NCI-H524 treated with DMSO at 0.1 percent for 48 hours (cell line): ENCODE measurements around the gene ATP6V0B.

Experiments
- DNase-seq: peaks from one replicate; lab custom pipeline; 2025; lab: John Stamatoyannopoulos, UW

Gene ATP6V0B

DNA sequence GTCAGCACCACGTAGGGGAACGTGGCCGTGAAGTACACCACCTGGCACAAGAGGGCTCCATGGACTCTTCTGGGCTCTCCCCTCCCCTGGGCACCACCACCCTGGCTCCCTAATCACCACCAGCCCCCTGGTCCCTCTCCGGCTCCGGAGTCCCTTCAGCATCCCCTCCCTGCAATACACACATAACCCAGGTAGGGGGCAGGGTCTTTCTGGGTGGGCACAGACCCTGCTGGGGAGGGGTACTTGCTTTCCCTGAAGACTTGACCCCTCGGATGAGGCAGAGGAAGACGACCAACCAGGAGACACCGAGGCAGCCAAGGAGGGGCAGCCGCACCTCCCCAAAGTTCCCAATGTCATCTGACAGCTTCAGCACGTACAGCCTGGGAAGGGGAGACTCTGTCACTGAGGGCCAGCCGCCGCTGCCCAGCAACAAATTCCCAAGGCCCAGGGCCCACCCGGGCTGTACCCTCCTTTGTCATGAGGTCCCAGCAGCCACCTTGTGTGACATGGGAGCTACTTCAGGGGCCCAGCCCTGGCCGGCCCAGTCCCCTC, 27.9 kb downstream of the ATP6V0B start:
- DNase-seq: no peak

- no peak for DNase-seq
These were observed 33.5 kb downstream of the ATP6V0B start for GRCh38 chr1:44008259-44008658.

GRCh38 chr1:44010935-44011471, 36.2 kb downstream of the ATP6V0B start:
- no peak for DNase-seq

DNA sequence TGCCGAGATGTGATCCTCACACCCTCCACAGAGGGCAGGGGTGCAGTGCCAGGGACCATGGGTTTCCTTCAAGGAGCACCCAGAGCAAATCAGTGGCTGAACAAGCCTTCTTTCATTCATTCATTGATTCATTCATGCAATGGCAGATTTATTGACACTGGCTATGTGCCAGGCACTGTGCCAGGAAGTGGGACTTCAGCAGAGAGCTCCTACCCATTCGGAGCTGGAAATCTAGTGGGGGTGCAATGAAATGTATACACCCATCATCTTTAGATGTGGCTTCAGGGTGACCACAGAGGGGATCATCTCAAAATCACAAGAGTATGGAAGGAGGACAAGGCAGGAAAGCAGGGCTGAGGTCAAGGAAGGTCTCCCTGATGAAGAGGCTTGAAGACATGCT, 37.6 kb downstream of the ATP6V0B start:
- DNase-seq: no peak

- DNase-seq: no peak
These were observed 38.3 kb downstream of the ATP6V0B start for GRCh38 chr1:44012941-44013609.

DNA sequence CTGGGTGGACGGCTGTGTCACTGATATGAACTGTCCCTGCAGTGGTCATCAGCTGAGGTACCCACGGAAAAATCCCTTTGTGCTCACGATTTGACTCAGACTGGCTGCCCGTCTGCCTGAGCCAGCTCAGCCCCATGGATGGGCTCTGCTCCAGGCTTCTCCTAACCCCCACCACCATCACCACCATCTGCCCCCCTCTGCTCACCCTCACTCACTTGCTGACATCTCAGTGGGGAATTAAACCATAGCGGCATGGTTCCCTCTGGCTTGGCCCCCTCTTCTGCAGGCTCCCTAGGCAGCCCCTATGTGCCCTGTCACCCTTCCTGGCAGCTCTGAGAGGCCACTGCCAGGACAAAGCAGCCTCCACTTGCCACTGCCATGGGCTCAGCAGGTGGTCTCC, 39.2 kb downstream of the ATP6V0B start:
- no peak for DNase-seq

DNA sequence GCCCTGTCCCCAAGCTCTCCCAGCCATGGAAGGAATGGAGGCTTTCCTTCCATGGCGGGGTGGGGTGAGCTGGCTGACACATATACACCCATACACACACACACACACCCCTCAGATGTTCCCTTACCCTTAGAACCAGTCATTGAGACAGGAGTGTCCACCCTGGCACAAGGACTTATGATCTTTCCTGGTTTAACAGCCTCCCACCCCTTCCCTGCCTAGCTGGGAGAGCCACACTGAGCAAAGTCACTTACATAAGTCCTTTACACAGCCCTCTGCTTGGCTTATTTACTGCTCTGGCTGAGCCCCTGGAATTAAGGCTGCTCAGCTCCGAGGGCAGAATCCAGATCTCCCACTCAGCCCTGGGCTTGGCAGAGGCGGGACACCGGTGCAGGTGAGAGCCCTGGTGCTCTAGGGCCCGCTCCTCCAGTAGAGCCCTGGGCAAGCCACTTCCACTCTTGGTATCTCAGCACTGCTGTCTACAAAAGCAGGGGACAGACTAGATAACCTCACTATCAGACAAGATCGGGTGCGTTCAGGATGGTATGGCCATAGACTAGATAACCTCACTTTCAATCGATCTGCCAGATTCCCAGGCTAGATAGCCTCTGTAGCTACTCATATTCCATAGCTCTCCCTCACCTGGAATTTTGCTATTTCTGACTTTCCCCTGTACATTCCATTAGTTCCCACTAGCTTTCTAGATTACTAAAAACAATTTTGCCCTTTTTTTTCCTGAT, 39.8 kb downstream of the ATP6V0B start:
- no peak for DNase-seq

DNA sequence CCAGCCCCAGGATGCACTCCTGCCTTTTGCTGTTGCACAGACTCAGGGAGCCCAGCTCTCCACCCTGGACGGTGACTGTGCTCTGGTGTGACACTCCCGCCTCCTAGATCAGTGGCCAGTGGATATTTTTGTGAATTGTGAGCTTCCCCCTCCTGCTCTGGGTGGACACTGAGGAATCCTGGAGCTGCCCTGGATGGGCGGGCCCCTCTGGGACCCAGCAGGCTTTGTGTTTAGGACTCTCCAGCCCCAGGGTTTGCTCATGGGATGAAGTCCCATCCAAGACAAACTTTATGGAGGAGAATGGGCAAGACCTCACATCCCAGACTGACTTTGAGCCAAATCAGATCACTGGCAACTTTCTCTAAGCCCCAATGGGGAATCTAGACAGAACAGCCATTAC, 40.4 kb downstream of the ATP6V0B start:
- no peak for DNase-seq

DNA sequence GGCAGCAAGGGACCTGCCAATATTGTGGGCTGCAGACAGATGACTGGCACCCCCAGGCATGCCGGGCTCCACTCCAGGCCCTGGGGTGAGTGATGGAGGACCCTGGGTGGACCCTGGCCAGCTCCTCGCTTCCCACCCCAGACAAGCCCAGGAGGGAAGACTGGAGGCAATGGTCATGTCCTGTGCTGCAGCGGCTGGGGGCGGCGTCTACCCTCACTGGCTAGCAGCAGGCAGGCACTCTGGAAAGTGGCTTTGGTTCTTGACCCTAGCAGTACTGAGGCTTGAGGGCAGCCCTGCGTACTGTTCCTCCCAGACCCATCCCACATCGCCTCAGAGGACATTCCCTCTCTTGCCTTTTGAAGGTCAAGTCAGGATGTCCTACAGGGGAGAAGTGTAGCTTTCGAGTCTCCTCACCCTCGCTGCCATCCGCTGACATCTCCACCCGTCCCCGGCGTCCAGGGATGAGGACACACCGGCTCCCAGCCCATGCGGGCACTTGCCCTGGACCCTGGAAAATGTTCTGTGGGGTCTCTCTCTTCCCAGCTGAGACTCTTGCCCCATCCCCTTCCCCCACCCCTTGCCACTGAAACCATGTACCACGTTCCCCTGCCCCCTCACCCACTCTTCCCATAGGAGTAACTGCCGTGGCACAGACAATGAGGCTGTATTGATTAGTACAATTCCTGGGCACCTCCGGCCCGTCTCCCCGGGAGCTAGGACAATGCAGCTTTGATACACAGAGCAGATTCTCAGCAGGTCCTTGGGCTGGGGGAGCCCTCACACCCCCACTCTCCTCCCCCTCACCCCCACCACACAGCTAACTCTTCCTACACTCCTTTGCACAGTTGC, 41.5 kb downstream of the ATP6V0B start:
- no peak for DNase-seq

DNA sequence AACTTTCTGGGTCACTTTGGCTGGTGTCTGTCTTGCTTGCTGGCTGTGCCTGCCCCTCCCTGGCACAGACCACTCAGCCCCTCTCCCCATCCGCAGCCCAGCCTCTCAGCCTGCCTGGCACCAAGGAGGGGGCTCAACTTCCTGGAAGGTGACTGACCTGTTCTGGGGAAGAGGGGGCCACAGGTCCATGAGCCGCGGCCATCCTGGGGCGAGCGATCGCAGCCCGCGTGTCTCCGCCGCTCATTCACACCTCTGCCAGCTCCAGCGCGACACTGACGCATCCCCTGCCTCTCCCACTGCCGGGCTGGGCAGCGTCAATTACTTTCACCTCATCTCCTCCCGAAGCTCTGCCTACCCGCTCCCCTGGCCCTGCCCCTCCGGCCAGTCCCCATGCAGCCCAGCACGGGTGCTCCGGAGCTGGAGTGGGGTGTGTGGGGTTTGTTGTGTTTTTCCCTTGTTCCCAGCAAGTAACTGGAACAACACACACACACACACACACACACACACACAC, 42.2 kb downstream of the ATP6V0B start:
- DNase-seq: no peak

- peak; percentile 49 for DNase-seq
These were observed 44.7 kb downstream of the ATP6V0B start for GRCh38 chr1:44019466-44019948.

DNA sequence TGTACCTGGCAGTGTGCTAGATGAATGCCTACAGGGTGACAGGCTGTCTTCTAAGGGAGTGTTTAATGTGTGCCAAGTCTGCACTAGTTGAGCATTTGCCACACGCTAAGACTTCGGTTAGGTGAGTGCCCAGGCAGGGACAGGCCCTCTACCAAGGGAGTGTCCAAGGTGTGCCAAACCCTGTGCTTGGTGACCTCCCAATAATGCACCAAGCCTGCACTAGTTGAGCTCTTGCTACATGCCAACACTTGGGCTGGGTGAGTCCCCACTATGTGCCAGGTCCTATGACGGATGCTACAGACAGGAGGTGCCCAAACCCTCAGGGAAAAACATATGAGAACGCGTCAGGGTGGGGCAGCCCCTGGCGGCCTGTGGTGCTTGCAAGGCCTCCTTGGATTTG, 45.7 kb downstream of the ATP6V0B start:
- no peak for DNase-seq

- no peak for DNase-seq
These were observed 46.4 kb downstream of the ATP6V0B start for GRCh38 chr1:44021156-44021555.

GRCh38 chr1:44021581-44022321, 47.0 kb downstream of the ATP6V0B start:
- DNase-seq: no peak

DNA sequence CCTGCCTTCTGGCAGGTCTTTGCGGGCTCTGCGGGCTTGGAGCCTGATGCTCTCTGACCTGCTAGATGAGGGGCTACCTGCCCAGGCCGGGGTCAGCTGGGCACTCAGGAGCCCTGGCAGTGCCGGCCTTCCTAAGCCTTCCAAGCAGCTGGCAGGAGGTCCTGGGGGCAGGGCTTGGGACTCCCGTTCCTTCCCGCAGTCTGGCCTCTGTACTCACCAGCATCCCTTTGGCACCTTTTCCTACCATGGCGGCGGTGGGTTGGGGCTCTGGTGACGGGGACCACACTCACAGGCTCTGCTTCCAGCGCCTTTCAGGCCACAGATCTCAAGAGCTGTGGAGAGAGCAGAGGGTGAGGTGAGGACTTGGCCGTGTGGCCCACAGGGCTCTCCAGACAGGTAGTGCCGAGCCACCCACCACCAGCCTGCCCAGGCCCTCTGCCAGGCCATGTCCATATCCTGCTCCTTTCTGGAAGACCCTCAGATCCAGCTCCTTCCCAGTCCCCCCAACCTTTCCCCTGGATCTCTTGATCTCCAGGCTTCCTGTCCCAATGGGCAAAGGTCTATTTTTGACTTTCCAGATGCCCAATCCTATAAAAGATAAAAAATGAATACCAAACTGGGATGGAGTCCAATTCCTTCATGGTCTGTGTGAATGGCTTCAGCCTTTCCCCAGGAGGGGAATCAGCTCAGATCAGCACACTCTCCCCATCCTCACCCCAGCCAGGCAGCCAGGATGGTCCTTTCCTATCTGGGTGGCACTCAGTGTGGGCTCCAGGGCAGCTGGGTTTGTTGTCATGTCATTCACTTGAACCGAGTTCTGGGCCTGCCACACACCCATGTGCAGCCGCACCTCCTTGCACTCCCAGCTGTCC, 49.5 kb downstream of the ATP6V0B start:
- DNase-seq: no peak

GRCh38 chr1:44024903-44025525, 50.3 kb downstream of the ATP6V0B start:
- DNase-seq: no peak

DNA sequence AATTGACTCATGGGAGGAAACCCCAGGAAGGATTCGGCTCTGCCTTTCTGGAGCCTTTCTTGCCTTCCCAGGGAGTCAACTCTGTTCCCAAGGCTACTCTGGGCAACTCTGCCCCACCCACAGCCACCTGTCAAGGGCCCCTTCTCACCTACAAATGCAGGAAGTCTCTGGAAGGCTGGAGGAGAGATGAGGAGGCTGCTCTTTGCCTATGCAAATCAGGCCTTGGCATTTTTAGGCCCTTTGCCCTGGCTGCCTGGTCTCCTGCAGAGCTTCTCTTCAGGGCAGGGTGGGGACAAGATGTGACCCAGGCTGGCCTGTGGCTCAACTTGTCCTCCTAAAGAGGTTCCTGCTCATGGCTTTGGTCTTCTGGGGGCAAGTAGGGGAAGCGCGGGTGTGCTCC, 51.1 kb downstream of the ATP6V0B start:
- no peak for DNase-seq

DNA sequence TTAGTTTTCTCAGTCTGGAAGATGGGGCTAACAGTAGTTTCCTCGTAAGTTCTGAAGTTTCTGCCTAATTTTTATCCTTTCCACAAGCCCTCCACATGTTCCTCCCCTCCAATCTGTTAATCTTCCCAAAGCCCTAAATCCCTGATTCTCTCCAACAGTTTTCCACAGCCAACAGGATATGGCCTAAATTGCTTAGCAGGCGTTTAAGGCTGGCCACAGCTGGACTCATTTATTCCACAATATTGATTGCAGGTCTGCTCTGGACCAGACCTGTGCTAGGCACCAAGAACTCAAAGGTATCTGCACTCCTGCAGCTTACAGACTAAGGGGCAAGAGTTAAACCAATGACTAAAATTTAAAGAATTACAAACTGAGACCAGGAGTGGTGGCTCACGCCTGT, 52.6 kb downstream of the ATP6V0B start:
- DNase-seq: no peak
